Prostate gland (tissue), 2 donors: ENCODE results near the gene PTPRM.

Experiments
- POLR2A ChIP-seq: fragments of 450-650 bp; IDR thresholded peaks from one replicate; pipeline ENCODE4 v1.6.1; 2016; ENCODE audit warnings: antibody characterized with exemption, mild to moderate bottlenecking
- POLR2AphosphoS5 ChIP-seq: sonication (generic); formaldehyde crosslinking; IDR thresholded peaks from one replicate; pipeline ENCODE4 v1.6.1; 2017; ENCODE audit warnings: antibody characterized with exemption
- TF ChIP-seq, protein P1 (sequence below), 4 experiments: fragments of 200-600 bp in 2 of 4; fragments of 450-650 bp in 2 of 4; sonication (generic) in 2 of 4; IDR thresholded peaks; 1 replicate in 3 of 4; 2 replicates in 1 of 4; pipeline ENCODE4 v1.5.1; 2016 to 2019; ENCODE audit warnings: antibody characterized with exemption in 4 of 4, mild to moderate bottlenecking in 2 of 4, moderate library complexity in 2 of 4

DNA sequence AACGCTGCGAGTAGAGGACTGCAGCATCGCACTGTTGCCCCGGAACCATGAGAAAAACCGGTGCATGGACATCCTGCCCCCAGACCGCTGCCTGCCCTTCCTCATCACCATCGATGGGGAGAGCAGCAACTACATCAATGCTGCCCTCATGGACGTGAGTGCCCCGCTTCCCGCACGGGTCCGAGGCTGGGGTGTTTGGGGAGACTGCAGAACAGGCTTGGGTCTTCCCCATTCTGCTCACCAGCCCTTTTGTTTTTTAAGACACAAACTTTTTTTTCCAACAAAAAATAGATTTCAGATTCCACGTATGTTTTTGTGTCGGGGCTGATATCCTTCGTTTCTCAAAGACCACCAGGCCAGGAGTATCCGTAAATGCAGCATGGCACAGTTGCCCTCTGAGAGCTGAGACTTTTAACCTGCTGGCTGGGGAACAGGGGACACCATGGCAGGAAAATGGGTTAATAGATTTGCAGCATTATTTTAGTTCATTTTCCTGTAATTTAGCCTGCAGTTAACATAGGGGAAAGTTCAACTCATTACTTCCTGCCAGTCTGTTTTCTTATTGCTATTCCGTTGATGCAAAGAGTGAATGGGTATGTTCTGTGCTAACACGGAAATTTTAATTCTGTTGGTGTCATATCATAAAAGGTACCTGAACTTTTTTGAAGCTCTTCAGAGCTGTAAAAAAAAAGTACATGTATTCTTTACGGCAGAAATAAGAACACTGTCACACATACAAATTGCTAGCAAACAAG, 812.2 kb downstream of the PTPRM start:
- TF ChIP-seq POLR2A (no peak), POLR2AphosphoS5 (no peak)
- TF ChIP-seq, protein P1, sequence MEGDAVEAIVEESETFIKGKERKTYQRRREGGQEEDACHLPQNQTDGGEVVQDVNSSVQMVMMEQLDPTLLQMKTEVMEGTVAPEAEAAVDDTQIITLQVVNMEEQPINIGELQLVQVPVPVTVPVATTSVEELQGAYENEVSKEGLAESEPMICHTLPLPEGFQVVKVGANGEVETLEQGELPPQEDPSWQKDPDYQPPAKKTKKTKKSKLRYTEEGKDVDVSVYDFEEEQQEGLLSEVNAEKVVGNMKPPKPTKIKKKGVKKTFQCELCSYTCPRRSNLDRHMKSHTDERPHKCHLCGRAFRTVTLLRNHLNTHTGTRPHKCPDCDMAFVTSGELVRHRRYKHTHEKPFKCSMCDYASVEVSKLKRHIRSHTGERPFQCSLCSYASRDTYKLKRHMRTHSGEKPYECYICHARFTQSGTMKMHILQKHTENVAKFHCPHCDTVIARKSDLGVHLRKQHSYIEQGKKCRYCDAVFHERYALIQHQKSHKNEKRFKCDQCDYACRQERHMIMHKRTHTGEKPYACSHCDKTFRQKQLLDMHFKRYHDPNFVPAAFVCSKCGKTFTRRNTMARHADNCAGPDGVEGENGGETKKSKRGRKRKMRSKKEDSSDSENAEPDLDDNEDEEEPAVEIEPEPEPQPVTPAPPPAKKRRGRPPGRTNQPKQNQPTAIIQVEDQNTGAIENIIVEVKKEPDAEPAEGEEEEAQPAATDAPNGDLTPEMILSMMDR (IDR thresholded peaks at IDR 0.05), result no peak
